Fibroblast of the aortic adventitia (primary cell): ENCODE results near the gene ARAP1. TPM values are rescaled to one million over a fixed set of nuclear protein-coding genes. Genes with fewer than 3 reads are reported as not detected.

Experiments
- DNase-seq: peaks from one replicate; pipeline ENCODE4 v3.0.0-alpha.2; 2010; ENCODE audit warnings: low read depth
- H3K4me3 ChIP-seq: 2 replicates; pipeline ENCODE4 v1.5.1; 2011; ENCODE audit warnings: low read depth, mild to moderate bottlenecking, control low read depth, low read length, moderate library complexity
- total RNA-seq: library from RNA; depleted of rRNA; stranded (reverse); fragments of >200 nt; gene quantifications from 2 replicates; pipeline ENCODE4 v1.2.3, GENCODE V29; 2012; ENCODE audit warnings: low replicate concordance
- TF ChIP-seq, protein P1 (sequence below): IDR thresholded peaks from 2 replicates; pipeline ENCODE4 v1.5.1; 2011; ENCODE audit warnings: mild to moderate bottlenecking, low read length, control low read depth, inconsistent platforms; ENCODE audit not compliant: insufficient read depth

Gene ARAP1
- total RNA-seq, 1 donor: 66.9 TPM

DNA sequence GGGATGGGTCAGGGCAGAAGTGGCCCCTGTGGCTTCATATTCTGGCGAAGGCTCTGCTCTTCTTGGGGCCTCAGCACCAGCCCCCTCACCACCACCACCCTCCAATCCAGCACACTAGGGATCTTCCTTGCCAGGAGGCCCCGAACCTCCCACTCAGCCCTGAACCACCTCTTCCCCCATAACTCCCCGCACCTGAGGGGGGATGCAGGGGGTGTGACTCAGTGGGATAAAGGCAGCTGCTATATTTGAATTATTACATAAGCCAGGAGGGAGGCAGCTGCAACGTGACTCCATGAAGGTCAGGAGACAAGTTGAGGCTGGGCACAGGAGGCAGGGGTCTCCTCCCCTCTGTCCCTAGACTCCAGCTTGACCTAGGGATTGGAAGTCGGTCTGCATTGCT is 72.3 kb downstream of the ARAP1 start:
- DNase-seq: no peak
- H3K4me3 ChIP-seq: no peak overlapping the region
- TF ChIP-seq, protein P1, sequence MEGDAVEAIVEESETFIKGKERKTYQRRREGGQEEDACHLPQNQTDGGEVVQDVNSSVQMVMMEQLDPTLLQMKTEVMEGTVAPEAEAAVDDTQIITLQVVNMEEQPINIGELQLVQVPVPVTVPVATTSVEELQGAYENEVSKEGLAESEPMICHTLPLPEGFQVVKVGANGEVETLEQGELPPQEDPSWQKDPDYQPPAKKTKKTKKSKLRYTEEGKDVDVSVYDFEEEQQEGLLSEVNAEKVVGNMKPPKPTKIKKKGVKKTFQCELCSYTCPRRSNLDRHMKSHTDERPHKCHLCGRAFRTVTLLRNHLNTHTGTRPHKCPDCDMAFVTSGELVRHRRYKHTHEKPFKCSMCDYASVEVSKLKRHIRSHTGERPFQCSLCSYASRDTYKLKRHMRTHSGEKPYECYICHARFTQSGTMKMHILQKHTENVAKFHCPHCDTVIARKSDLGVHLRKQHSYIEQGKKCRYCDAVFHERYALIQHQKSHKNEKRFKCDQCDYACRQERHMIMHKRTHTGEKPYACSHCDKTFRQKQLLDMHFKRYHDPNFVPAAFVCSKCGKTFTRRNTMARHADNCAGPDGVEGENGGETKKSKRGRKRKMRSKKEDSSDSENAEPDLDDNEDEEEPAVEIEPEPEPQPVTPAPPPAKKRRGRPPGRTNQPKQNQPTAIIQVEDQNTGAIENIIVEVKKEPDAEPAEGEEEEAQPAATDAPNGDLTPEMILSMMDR: no peak

DNA sequence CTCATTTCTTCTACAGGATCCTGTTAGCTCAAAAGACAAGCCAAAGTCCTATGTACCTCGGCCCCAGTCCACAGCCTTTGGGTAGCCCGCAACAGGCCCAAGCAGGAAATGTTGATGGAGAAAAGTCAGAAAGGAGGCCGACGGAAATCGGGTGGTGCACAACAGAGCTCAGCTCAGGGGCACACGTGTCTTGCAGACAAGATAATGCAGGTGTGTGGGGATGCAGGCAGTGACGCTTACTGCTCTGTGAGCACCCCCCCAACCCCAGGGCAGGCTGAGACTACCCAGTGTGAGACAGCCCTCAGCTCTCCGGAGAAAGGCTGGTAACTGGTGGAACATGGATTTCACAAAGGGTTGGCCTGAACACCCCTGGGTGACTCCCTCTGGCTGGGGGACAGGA is 73.7 kb downstream of the ARAP1 start:
- no peak overlapping the region for H3K4me3 ChIP-seq
- no peak for DNase-seq
- TF ChIP-seq, protein P1: no peak

DNA sequence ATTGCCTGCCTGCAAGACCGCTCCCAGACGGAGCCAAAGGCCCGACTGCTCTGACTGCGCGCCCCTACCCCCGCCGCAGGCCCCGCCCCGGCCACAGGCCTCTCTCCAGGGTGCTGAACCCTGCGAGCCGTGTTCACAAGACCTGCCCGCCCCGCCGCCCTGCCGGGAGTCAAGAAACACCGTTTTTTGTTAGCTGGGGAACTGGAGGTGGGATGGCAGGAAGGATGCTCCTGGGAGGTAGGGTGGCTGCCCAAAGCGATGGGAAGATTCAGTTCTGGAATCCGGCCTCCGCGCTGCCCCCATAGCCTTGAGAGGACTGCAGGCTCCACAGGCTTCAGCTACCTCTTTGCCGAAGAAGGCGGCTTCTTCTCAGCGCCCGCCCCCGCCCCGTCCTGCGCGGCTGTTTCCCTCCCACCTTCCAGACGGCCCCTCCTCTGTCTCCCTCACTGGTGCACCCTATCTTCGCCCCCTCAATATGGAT is 75.3 kb downstream of the ARAP1 start:
- no peak overlapping the region for H3K4me3 ChIP-seq
- TF ChIP-seq, protein P1: no peak
- DNase-seq: peak; percentile 34

DNA sequence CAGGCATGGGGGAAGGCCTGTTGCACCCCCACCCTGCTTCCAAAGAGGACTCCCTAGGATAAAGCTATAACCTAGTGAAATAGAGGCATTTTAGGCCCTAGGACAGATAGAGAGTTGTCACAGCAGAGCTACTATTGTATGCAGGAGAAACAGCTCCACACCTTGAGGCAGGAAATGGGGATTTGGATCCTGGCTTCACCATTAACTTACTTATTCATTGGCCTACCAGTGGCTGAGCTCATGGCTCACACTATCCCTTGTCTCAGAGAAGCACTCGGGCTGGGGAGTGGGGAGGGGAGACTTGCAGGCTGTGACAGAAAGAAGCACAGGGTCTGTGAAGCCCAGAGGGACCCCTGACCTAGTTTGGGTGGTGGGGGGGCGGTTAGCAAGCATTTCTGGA is 77.0 kb downstream of the ARAP1 start:
- no peak for DNase-seq
- TF ChIP-seq, protein P1: no peak
- no peak overlapping the region for H3K4me3 ChIP-seq

DNA sequence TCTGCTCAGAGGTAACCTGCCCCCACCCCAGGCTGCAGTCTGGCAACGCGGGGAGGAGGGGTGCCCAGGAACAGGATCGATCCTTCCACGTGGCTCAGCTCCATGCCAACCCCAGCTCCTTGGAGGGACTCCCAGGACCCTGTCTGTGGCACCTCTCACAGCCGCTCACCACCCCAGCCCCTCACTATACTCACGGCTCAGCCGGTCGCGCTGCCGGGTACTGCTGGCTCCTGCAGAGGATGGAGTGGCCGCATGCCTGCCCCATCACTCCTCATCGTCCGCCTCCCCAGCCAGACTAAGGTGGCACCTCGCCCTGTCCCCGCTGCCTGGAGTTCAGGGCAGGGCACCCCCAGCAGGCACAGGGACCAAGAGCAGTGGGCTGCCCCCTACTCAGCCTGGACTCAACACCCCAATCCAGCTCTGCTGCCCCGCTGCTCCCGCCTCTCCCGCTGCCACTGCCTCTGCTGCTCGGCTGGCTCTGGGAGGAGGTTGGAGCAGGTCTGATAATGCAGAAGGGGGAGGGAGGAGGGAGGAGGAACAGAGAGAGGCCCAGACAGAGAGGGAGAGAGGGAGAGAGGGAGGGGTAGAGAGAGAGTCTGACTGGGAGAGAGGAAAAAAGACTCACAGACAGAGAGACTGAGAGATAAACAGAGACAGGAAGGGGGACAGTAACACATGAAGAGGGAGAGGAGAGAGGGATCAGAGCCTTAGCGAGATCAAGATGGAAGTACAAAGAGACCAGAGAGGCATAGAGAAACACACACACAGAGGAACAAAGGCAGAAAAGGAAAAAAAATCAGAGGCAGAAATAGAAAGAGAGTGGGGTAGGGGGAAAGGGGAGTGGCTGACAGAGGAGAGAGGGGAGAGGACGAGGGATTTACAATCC is 78.0 kb downstream of the ARAP1 start, which contains the start of gene PDE2A:
Gene PDE2A (minus strand): TSS at position 480 of the 886 bp plus-strand sequence. CDS start 215 bp downstream, at position 265.
- H3K4me3 ChIP-seq: no peak within 1 kb of the TSS
- no peak for DNase-seq
- TF ChIP-seq, protein P1: no peak

DNA sequence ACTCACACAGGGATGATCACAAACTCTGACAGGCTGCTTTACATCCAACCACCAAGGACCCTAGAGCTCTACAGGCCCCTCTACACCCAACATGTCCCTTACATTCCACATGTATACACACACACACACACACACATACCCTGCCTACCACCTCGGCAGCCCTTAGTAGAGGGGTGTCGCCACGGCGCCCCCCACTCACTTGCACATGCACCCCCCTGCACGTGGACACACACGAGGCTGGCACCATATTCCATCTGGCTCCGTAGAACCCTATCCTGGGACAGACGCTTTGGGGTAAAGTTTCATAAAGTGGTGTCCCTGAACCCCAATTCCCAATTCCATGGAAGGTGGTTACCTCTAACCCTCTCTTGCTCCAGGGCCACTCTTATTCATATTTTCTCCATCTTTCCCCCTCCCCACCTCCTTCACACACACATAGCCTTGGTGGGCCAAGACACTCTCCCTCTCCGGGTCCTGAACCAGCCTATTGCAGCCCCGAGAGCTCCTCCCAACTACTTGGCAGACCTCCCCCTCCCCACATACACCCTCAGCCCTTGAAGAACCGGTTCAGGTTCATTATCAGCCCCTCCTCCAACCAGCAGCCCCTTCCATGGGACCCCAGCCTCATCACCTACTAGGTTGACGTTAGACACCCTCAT is 78.8 kb downstream of the ARAP1 start:
- DNase-seq: no peak
- TF ChIP-seq, protein P1: no peak

More for the DNA sequence above, 78.8 kb downstream of the ARAP1 start:
- H3K4me3 ChIP-seq: no peak overlapping the region
